H1 (cell line): ENCODE results near the gene ADAMTS1. TPM values are rescaled to one million over a fixed set of nuclear protein-coding genes. Genes with fewer than 3 reads are reported as not detected.

Experiments
- CTCF ChIA-PET: fragments of 300-600 bp; sonication (Branson Sonifier 250); formaldehyde crosslinking; loops from one replicate; lab custom pipeline; 2021; ENCODE audit not compliant: partially characterized antibody; lab: Charles Lee
- POLR2A ChIA-PET: fragments of 300-600 bp; sonication (Branson Sonifier 250); formaldehyde crosslinking; loops from one replicate; lab custom pipeline; 2021; ENCODE audit warnings: inconsistent platforms; ENCODE audit not compliant: partially characterized antibody; lab: Charles Lee
- DNase-seq, 2 experiments: peaks; one replicate each; pipeline versions ENCODE4 v3.0.0 to v3.0.0-alpha.2; 2010 to 2022; ENCODE audit warnings: low spot score in 2 of 2, low read depth in 1 of 2, mixed read lengths in 1 of 2
- FAIRE-seq: peaks from 2 replicates; lab custom pipeline; 2011; peaks lifted over from hg19 to GRCh38; lab: Jason Lieb, UNC
- H2AFZ ChIP-seq: 2 replicates; pipeline ENCODE4 v1.8.1; 2012; ENCODE audit warnings: low read length, inconsistent platforms
- H2AK5ac ChIP-seq: 2 replicates; pipeline ENCODE4 v1.6.1; 2013; ENCODE audit warnings: low read depth, low read length
- H2BK120ac ChIP-seq: replicated peaks from 2 replicates; pipeline ENCODE3; 2013; ENCODE audit warnings: low read depth, low read length, inconsistent platforms
- H2BK12ac ChIP-seq: 2 replicates; pipeline ENCODE4 v1.6.1; 2013; ENCODE audit warnings: low read depth, low read length
- H2BK15ac ChIP-seq: 2 replicates; pipeline ENCODE4 v1.6.1; 2013; ENCODE audit warnings: low read length
- H2BK20ac ChIP-seq: 2 replicates; pipeline ENCODE4 v1.6.1; 2013; ENCODE audit warnings: low read length
- H2BK5ac ChIP-seq: 2 replicates; pipeline ENCODE4 v1.6.1; 2013; ENCODE audit warnings: low read depth, low read length
- H3K14ac ChIP-seq: 2 replicates; pipeline ENCODE4 v1.6.1; 2013; ENCODE audit warnings: inconsistent platforms; ENCODE audit not compliant: insufficient read length
- H3K18ac ChIP-seq: 2 replicates; pipeline ENCODE4 v1.6.1; 2013; ENCODE audit warnings: low read length; ENCODE audit errors: extremely low read depth
- H3K23ac ChIP-seq: 2 replicates; pipeline ENCODE4 v1.6.1; 2013; ENCODE audit warnings: inconsistent platforms; ENCODE audit not compliant: insufficient read length
- H3K23me2 ChIP-seq: 2 replicates; pipeline ENCODE4 v1.6.1; 2013; ENCODE audit warnings: low read depth, low read length
- H3K27ac ChIP-seq: 2 replicates; pipeline ENCODE4 v1.6.1; 2011; ENCODE audit warnings: low read depth, low read length, inconsistent platforms
- H3K27me3 ChIP-seq, 4 experiments: replicated peaks in 1 of 4; 1 replicate in 1 of 4; 2 replicates in 3 of 4; pipeline versions ENCODE4 v1.6.1 to v1.8.1; 2011 to 2013; ENCODE audit warnings: low read length in 3 of 4, mild to moderate bottlenecking in 3 of 4, inconsistent platforms in 2 of 4, mixed read lengths in 2 of 4, moderate library complexity in 1 of 4; ENCODE audit not compliant: control insufficient read depth in 3 of 4, insufficient read depth in 3 of 4; ENCODE audit errors: extremely low read depth in 1 of 4
- H3K36me3 ChIP-seq, 4 experiments: 2 replicates each; pipeline versions ENCODE4 v1.6.1 to v1.8.1; 2011 to 2013; ENCODE audit warnings: mild to moderate bottlenecking in 4 of 4, low read length in 3 of 4, moderate library complexity in 2 of 4, control low read depth in 1 of 4, inconsistent platforms in 1 of 4; ENCODE audit not compliant: insufficient read depth in 4 of 4, control insufficient read depth in 2 of 4
- H3K4ac ChIP-seq: replicated peaks from 2 replicates; pipeline ENCODE3; 2013; ENCODE audit warnings: low read length, low read depth, mixed read lengths, inconsistent platforms; ENCODE audit not compliant: insufficient read length
- H3K4me1 ChIP-seq, 4 experiments: replicated peaks in 1 of 4; 1 replicate in 1 of 4; 2 replicates in 3 of 4; pipeline versions ENCODE4 v1.6.1 to v1.8.1; 2011 to 2013; ENCODE audit warnings: low read length in 3 of 4, inconsistent platforms in 2 of 4, mixed read lengths in 1 of 4; ENCODE audit not compliant: insufficient read depth in 4 of 4, control insufficient read depth in 3 of 4
- H3K4me2 ChIP-seq, 2 experiments: 2 replicates each; pipeline versions ENCODE4 v1.6.1 to v1.8.1; 2011 to 2013; ENCODE audit warnings: low read depth in 2 of 2, low read length in 2 of 2, control low read depth in 1 of 2, inconsistent platforms in 1 of 2, mild to moderate bottlenecking in 1 of 2; ENCODE audit not compliant: insufficient read depth in 1 of 2
- H3K4me3 ChIP-seq, 4 experiments: fragments of 200-600, 300-600 bp in 1 of 4; sonication (generic), shearing (Covaris generic), sonication (Bioruptor Twin) in 1 of 4; 2 replicates each; pipeline versions ENCODE4 v1.5.1 to v1.8.1; 2011 to 2016; ENCODE audit warnings: low read length in 4 of 4, low read depth in 3 of 4, control low read depth in 2 of 4, inconsistent platforms in 2 of 4, mild to moderate bottlenecking in 2 of 4, mixed read lengths in 1 of 4, moderate library complexity in 1 of 4; ENCODE audit not compliant: insufficient read depth in 2 of 4; ENCODE audit errors: extremely low read depth in 1 of 4
- H3K56ac ChIP-seq: replicated peaks from 2 replicates; pipeline ENCODE3; 2013; ENCODE audit warnings: low read depth, mild to moderate bottlenecking, mixed read lengths, low read length, inconsistent platforms; ENCODE audit not compliant: insufficient read length
- H3K79me1 ChIP-seq: 2 replicates; pipeline ENCODE4 v1.6.1; 2013; ENCODE audit warnings: low read depth, low read length, control low read depth
- H3K79me2 ChIP-seq, 2 experiments: 2 replicates each; pipeline versions ENCODE4 v1.6.1 to v1.8.1; 2012 to 2013; ENCODE audit warnings: low read length in 2 of 2, mild to moderate bottlenecking in 2 of 2, inconsistent platforms in 1 of 2; ENCODE audit not compliant: insufficient read depth in 2 of 2, control insufficient read depth in 1 of 2
- H3K9ac ChIP-seq, 4 experiments: replicated peaks in 1 of 4; 1 replicate in 1 of 4; 2 replicates in 3 of 4; pipeline versions ENCODE4 v1.6.1 to v1.8.1; 2011 to 2013; ENCODE audit warnings: low read depth in 3 of 4, low read length in 3 of 4, control low read depth in 2 of 4, mild to moderate bottlenecking in 2 of 4, moderate library complexity in 2 of 4, inconsistent platforms in 1 of 4; ENCODE audit errors: extremely low read depth in 1 of 4
- H3K9me3 ChIP-seq, 2 experiments: 2 replicates each; pipeline versions ENCODE4 v1.6.1 to v1.8.1; 2012 to 2013; ENCODE audit warnings: mild to moderate bottlenecking in 2 of 2, moderate library complexity in 2 of 2, control low read depth in 1 of 2, inconsistent platforms in 1 of 2, low read depth in 1 of 2, low read length in 1 of 2, mixed read lengths in 1 of 2; ENCODE audit not compliant: insufficient read depth in 2 of 2
- H4K20me1 ChIP-seq, 2 experiments: replicated peaks in 1 of 2; 2 replicates each; pipeline versions ENCODE3 to v1.8.1; 2011 to 2013; ENCODE audit warnings: inconsistent platforms in 2 of 2, low read length in 2 of 2, mild to moderate bottlenecking in 1 of 2; ENCODE audit not compliant: insufficient read depth in 2 of 2, control insufficient read depth in 1 of 2
- H4K5ac ChIP-seq: 2 replicates; pipeline ENCODE4 v1.6.1; 2013; ENCODE audit warnings: low read length, low read depth, mixed read lengths, inconsistent platforms; ENCODE audit not compliant: insufficient read length
- H4K8ac ChIP-seq: 2 replicates; pipeline ENCODE4 v1.8.0; 2013; ENCODE audit warnings: mild to moderate bottlenecking, moderate library complexity, low read length, inconsistent platforms; ENCODE audit not compliant: insufficient read depth; ENCODE audit errors: extremely low read depth
- H4K91ac ChIP-seq: replicated peaks from 2 replicates; pipeline ENCODE3; 2013; ENCODE audit warnings: low read length, mixed read lengths, inconsistent platforms; ENCODE audit not compliant: insufficient read length
- CEBPB ChIP-seq: IDR thresholded peaks from 2 replicates; pipeline ENCODE4 v1.6.1; 2012; ENCODE audit warnings: low read depth, low read length
- CREB1 ChIP-seq: IDR thresholded peaks from 2 replicates; pipeline ENCODE4 v1.6.1; 2012; ENCODE audit warnings: inconsistent platforms
- EP300 ChIP-seq, 2 experiments: IDR thresholded peaks; 1 replicate in 1 of 2; 2 replicates in 1 of 2; pipeline ENCODE4 v1.6.1; 2011 to 2012; ENCODE audit warnings: low read depth in 2 of 2, low read length in 2 of 2, mild to moderate bottlenecking in 2 of 2, borderline replicate concordance in 1 of 2, inconsistent platforms in 1 of 2, moderate library complexity in 1 of 2
- EZH2 ChIP-seq: fragments of 200-600 bp; sonication (generic); IDR thresholded peaks from 2 replicates; pipeline ENCODE4 v1.7.1; 2012; ENCODE audit warnings: low read depth, mild to moderate bottlenecking, moderate library complexity, low read length, inconsistent platforms; ENCODE audit not compliant: severe bottlenecking
- GABPA ChIP-seq: IDR thresholded peaks from 2 replicates; pipeline ENCODE4 v1.6.1; 2011; ENCODE audit warnings: mild to moderate bottlenecking, low read length, moderate library complexity, borderline replicate concordance; ENCODE audit not compliant: insufficient read depth
- HDAC6 ChIP-seq: IDR thresholded peaks from one replicate; pipeline ENCODE4 v1.7.1; 2012; ENCODE audit warnings: low read depth, mild to moderate bottlenecking, inconsistent platforms, low read length, moderate library complexity
- MAFK ChIP-seq: IDR thresholded peaks from 2 replicates; pipeline ENCODE4 v1.6.1; 2012; ENCODE audit warnings: low read depth, mild to moderate bottlenecking, improper control_type of control experiment, low read length
- MAX ChIP-seq: IDR thresholded peaks from 2 replicates; pipeline ENCODE4 v1.6.1; 2012; ENCODE audit warnings: inconsistent platforms
- POLR2AphosphoS5 ChIP-seq: IDR thresholded peaks from 2 replicates; pipeline ENCODE4 v1.6.1; 2011; ENCODE audit warnings: low read depth, low read length
- SRF ChIP-seq: IDR thresholded peaks from 2 replicates; pipeline ENCODE4 v1.6.1; 2011; ENCODE audit warnings: mild to moderate bottlenecking, low read depth, low read length, moderate library complexity
- TBP ChIP-seq: IDR thresholded peaks from 2 replicates; pipeline ENCODE4 v1.6.1; 2011; ENCODE audit warnings: low read depth, low read length, improper control_type of control experiment
- TEAD4 ChIP-seq: IDR thresholded peaks from 2 replicates; pipeline ENCODE4 v1.6.1; 2012; ENCODE audit warnings: low read depth, low read length, inconsistent platforms, mixed read lengths
- WGBS, 2 experiments: shearing (Covaris generic) in 1 of 2; methylation state at CpG; one replicate each; pipeline versions ENCODE4 v1.1.6 to v1.1.7; 2013 to 2015; ENCODE audit warnings: low lambda C conversion rate in 2 of 2, mixed read lengths in 2 of 2, inconsistent platforms in 1 of 2, low coverage in 1 of 2, missing lambda C conversion rate in 1 of 2; ENCODE audit not compliant: insufficient replicate concordance in 2 of 2, insufficient coverage in 1 of 2, insufficient read length in 1 of 2; ENCODE audit errors: extremely low coverage in 1 of 2, missing lambda C conversion rate in 1 of 2; 5-methylcytosine and 5-hydroxymethylcytosine counted together
- polyA plus RNA-seq, 7 experiments: library from polyadenylated mRNA; depleted of rRNA in 3 of 7; stranded (reverse) in 5 of 7; unstranded in 2 of 7; fragments of >200 nt in 5 of 7; fragments of 200-250 nt in 2 of 7; gene quantifications; 1 replicate in 5 of 7; 2 replicates in 1 of 7; 4 replicates in 1 of 7; pipeline versions ENCODE4 v1.2.1 to v1.2.3, GENCODE V29; 2011 to 2013; ENCODE audit warnings: missing spikeins in 2 of 7, mixed read lengths in 2 of 7
- total RNA-seq: library from RNA; stranded (reverse); fragmentation: NEBNext Ultra II Directional; extraction: Animal tissue kit (Norgen Biotek cat#: 25700); gene quantifications from 2 replicates; pipeline ENCODE4 v1.2.1, GENCODE V29; 2021

The ADAMTS1 gene
- total and polyA plus RNA-seq, 2 of the 8 experiments (the other 6 are each of a cell fraction or from before 2014, with no cell fraction given), result 10.7 to 22.4 TPM

- Histone ChIP-seq H4K5ac (no peak overlapping the region), H2BK120ac (no peak overlapping the region), H3K27me3 (no peaks in the 10 kb centered on the region), H2BK15ac (no peak overlapping the region), H3K56ac (no peak overlapping the region), H3K9ac (no peak overlapping the region), H3K4ac (no peak overlapping the region), H2AK5ac (no peak overlapping the region), H3K18ac (no peak overlapping the region), H4K91ac (no peak overlapping the region), H3K79me1 (no peaks in the 10 kb centered on the region), H3K14ac (no peak overlapping the region), H2AFZ (no peak overlapping the region), H3K23me2 (no peaks in the 10 kb centered on the region; the same call in 1 of the 2 replicates), H3K4me3 (no peak overlapping the region), H3K4me2 (no peak overlapping the region), H2BK5ac (no peak overlapping the region; the same call in 1 of the 2 replicates), H4K20me1 (no peaks in the 10 kb centered on the region), H2BK12ac (no peak overlapping the region), H2BK20ac (no peak overlapping the region; the same call in 1 of the 2 replicates), H3K27ac (no peak overlapping the region), H3K79me2 (no peaks in the 10 kb centered on the region), H3K4me1 (no peaks in the 10 kb centered on the region), H4K8ac (no peak overlapping the region), H3K9me3 (no peaks in the 10 kb centered on the region), H3K36me3 (no peaks in the 10 kb centered on the region), H3K23ac (no peak overlapping the region)
- ChIA-PET CTCF (interaction anchor here (0.6 kb wide), 1 partner anchor 905 kb away, joined by 3 read pairs; no protein-coding TSS in a partner anchor), POLR2A (no interaction called here)
- WGBS, 2 experiments, result 96% methylated on average over 10 of the region's 10 CpGs; no CpG with 5 or more reads in 1 of the 2 experiments
- no peak for TF ChIP-seq TBP
- no peak for TF ChIP-seq EZH2
- no peak for TF ChIP-seq HDAC6
- TF ChIP-seq SRF, result no peak
- TF ChIP-seq MAFK, result no peak
- TF ChIP-seq GABPA, result no peak
- TF ChIP-seq TEAD4, result no peak
- no peak for TF ChIP-seq CREB1
- TF ChIP-seq POLR2AphosphoS5, result no peak
- TF ChIP-seq MAX, result no peak
- no peak for TF ChIP-seq EP300 (IDR thresholded peaks at IDR 0.05; ENCODE audit: borderline replicate concordance in 1 of 2, low read depth in 2 of 2, low read length in 2 of 2)
- TF ChIP-seq CEBPB, result no peak
- no peak for FAIRE-seq
- no peak for DNase-seq
Observed at GRCh38 chr21:26795412-26795805, 49.8 kb downstream of the ADAMTS1 start.
